ENCODE results near the gene CMIP.

DNA sequence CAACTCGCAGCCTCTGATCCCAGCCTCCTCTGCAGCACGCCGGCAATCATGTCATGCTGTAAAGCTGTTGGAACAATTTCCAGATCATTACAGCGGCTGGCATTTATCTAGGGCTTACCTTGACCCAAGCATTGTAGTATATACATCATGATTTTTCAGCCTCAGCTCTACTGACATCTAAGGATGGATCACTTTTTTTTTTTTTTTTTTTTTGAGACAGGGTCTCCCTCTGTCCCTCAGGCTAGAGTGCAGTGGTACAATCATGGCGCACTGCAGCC, 103.3 kb downstream of the CMIP start:
- TF ChIP-seq, protein P1, sequence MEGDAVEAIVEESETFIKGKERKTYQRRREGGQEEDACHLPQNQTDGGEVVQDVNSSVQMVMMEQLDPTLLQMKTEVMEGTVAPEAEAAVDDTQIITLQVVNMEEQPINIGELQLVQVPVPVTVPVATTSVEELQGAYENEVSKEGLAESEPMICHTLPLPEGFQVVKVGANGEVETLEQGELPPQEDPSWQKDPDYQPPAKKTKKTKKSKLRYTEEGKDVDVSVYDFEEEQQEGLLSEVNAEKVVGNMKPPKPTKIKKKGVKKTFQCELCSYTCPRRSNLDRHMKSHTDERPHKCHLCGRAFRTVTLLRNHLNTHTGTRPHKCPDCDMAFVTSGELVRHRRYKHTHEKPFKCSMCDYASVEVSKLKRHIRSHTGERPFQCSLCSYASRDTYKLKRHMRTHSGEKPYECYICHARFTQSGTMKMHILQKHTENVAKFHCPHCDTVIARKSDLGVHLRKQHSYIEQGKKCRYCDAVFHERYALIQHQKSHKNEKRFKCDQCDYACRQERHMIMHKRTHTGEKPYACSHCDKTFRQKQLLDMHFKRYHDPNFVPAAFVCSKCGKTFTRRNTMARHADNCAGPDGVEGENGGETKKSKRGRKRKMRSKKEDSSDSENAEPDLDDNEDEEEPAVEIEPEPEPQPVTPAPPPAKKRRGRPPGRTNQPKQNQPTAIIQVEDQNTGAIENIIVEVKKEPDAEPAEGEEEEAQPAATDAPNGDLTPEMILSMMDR (IDR thresholded peaks at IDR 0.05): no peak
- no peak for TF ChIP-seq POLR2A (IDR thresholded peaks at IDR 0.05; ENCODE audit: low read depth)

Measured in esophagus muscularis mucosa (tissue), 3 donors.